HK-2 (cell line): ENCODE data around the gene SLC25A25.
A peak's percentile ranks its signal among the peaks of the same experiment; 100 is the strongest.

Experiments used
- DNase-seq: peaks from one replicate; pipeline ENCODE4 v3.0.0-alpha.2; 2018; ENCODE audit not compliant: unreplicated experiment

Gene SLC25A25

DNA sequence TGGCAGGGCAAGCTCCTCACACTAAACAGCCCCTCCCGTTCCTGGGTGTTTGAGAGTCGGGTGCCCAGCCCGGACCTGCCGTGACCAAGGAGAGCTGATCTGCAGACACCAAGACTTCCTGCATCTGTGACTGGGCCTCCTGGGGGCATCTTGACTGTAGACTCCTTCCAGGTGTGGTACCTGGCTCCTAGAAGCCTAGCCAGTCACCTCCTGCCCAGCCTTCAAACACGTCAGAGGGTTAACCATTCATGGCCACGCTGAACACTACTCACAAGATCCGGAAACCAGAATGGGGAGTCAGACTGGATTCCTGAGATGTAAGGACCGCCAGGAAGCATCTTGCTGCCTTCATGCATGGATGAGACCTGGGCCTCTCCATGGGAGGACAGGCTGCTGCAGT lies 77.5 kb downstream of the SLC25A25 start:
- no peak for DNase-seq

DNA sequence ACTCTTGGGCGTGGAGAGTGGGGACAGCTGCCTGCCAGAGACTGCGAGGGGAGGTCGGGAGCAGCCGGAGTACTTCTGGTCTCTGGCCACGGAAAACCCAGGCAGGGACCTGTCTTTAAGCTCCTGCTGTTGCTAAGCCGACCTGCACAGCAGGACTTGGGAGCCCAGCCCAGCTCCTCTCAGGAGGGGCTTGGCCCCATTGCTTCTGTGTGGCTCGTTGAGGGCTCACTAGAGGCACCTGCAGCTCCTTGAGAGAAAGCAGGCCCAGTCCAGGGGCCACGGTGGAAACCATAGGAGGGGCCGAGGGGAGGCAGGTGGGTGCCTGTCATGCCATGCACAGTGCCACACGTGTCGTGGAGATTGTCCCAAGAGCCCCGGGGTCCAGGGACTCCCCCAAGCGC lies 77.9 kb downstream of the SLC25A25 start:
- no peak for DNase-seq

DNA sequence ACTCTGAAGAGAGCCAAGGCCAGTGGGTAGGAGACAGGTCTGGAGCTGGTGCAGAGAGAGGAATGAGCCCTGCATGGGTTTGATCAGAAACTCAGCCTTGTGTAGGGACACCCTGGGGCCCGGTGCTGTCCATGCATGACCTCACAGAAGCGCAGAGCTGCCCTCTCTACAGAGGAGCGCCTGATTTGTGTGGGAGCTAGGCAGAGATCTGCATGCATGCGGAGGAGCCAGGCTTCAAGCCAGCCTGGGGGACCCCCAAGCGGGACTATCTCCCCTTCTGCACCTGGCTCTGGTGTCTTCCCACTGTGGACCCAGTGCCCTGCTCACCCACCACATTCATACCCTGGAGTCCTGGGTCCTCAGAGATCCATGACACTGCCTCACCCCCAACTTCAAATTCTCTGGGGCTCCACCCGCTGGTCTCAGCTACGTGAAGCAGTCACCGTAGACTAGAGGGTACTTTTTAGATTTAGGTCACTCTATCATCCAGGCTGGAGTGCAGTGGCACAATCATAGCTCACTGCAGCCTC lies 78.6 kb downstream of the SLC25A25 start:
- DNase-seq = no peak

DNA sequence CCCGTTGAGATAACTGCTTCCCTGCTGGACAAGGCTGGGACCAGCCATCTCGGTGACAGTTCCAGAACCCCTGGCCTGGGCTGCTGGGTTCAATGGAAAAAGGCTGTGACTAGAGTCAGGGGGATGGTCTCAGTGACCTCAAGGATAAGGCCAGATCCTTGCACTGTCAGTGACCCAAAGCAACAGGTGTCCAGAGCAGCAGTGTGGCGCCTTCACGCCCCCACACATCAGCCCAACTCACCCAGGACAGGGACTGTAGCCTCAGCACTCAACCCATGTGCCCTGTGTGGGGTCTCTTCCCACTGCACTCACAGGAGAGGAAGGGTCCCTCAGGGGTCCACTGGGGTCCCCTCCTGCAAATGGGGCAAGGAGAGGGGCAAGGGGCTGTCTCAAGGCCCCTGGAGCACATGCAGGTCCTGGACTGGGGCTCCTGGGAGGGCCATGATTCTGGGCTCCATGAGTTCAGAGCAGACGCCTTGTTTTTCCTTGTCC lies 80.5 kb downstream of the SLC25A25 start:
- DNase-seq = no peak

DNA sequence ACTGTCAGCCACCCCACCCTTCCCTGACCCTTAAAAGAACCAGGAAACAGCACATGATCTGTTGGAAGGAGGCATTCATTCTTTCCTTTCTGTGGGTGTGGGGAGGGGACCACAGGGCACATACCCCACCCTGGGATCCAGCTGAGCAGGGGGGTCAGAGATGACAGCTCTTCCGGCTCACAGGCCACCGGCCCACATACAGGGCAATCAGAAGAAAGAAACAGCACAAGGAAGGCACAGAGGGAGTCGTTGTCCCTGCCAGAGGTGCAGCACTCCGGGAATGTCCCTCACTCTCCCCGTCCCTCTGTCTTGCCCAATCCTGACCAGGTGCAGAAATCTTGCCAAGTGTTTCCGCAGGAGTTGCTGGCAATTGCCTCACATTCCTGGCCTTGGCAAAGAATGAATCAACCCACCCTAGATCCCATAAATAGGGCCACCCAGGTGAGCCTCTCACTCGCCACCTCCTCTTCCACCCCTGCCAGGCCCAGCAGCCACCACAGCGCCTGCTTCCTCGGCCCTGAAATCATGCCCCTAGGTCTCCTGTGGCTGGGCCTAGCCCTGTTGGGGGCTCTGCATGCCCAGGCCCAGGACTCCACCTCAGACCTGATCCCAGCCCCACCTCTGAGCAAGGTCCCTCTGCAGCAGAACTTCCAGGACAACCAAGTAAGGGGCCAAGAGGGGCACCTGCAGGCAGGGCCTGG lies 81.1 kb downstream of the SLC25A25 start, which contains the start of gene LCN2:
Gene LCN2, plus strand, starts transcription at position 453 of the 701 bp plus-strand sequence. Its CDS starts 73 bp downstream, at position 526.
- DNase-seq = peak; percentile 45

- no peak for DNase-seq
Observed at GRCh38 chr9:128149951-128150593, 82.0 kb downstream of the SLC25A25 start.

- DNase-seq = no peak
Observed at GRCh38 chr9:128150594-128151308, 82.7 kb downstream of the SLC25A25 start.

DNA sequence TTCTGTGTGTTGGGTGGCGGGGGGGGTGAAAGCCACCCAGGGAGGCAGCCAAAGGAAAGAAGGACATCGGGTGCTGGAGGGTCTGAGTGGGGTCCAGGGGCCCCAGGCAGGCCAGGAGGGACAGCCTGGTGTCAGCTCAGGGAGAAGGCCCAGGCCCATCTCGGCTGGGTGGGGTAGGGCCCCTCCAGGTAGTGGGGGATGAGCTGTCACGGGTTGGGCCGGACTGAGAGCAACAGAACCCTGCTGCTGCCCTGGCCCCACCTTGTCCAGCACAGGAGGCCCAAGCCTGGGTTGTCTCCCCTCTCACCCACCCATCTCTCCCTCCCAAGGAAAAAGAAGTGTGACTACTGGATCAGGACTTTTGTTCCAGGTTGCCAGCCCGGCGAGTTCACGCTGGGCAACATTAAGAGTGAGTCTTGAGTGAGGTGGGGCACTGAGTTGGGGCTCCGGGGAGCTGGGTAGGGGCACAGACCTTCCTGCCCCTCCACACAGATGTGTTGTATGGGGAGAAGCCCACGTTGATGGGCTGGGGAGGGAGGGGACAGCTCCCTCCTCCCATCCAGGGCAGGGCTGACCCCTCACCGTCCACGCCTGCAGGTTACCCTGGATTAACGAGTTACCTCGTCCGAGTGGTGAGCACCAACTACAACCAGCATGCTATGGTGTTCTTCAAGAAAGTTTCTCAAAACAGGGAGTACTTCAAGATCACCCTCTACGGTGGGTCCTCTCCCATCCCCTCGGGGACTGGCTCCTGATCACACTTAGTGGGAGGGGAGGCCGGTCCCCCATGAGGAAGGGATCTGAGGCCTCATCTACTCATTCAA lies 83.5 kb downstream of the SLC25A25 start:
- DNase-seq = no peak

GRCh38 chr9:128152133-128153059 lies 84.4 kb downstream of the SLC25A25 start:
- no peak for DNase-seq

GRCh38 chr9:128153060-128153946 lies 85.3 kb downstream of the SLC25A25 start:
- DNase-seq = no peak

DNA sequence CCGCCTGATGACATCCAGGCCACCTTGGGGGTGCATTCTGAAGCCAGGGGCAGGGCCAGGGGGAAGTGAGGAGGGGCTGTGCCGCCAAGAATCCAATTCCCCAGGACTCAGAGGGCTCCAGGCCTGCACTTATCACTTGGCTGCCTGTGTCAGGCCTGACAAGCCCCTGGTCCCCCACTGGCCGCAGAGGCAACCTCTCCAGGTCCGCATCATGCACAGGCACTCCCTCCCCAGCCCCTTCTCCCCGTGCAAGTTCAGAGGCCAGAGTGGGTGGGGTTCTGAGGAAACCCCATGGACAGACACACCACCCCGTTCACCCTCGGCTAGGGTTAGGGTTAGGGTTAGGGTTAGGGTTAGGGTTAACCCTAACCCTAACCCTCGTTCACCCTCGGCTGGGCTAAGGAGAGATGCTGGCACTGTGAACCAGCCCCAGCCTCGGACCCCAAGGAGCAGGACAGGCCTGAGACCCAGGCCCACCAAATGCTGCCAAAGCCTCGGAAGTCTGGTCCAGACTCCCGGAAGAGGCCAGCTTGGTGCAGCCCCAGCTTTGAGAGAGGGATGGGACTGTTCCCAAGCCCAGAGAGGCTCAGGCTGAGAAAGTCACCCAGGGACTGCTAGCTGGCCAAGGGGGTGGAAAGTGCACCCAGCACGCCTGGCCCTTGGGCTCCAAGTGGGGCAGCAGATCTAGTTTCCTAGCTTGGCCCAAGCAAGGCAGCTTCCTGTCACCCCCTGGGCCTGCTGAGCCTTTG lies 86.1 kb downstream of the SLC25A25 start:
- no peak for DNase-seq

DNA sequence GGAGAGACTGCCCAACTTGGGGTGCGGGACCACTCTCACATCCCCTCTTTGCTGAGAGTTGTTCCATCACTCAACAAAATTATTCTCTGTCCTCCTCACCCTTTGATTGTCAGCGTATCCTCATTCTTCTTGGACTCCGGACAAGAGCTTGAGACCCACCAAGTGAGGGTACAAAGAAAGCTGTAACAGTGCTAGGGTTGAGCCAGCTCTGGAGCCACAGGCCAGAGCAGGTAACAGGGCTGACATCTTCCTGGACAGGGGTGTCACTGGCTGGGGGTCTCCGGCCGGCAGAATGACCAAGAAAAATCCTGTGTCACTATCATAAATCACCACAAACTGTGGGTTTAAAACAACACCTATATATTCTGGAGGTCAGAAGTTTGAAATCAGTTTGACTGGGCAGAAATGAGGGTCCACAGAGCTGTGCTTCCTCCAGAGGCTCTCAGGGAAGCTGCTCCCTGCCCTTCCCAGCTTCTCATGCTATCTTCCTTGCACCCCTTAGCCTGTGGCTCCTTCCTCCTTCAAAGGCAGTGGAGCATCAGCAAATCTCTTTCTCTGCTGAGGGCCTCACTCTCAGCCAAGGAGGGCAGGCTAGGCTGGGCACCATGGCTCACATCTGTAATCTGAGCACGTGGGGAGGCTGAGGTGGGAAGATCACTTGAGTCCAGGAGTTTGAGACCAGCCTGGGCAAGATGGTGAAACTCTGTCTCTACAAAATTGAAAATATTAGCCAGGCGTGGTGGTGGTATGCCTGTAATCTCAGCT lies 87.9 kb downstream of the SLC25A25 start:
- no peak for DNase-seq
